Vagina (tissue), 2 donors: Measurements from ENCODE around the gene SNTN. TPM values are rescaled to one million over a fixed set of nuclear protein-coding genes. Genes with fewer than 3 reads are reported as not detected.
"Not testable (repeated sequence)": the region's sequence is repeated elsewhere in the genome, so short reads cannot be mapped to it uniquely, and the experiment has no call there.

Experiments
- DNase-seq, 2 donors: peaks; one replicate each; pipeline ENCODE4 v3.0.0-alpha.2; 2017; ENCODE audit errors: extremely low spot score in 2 of 2
- H3K27ac ChIP-seq: fragments of 200-600 bp; sonication (generic); one replicate; pipeline ENCODE4 v1.5.1; 2019
- H3K27me3 ChIP-seq: fragments of 200-600 bp; sonication (generic); one replicate; pipeline ENCODE4 v1.5.1; 2019
- H3K36me3 ChIP-seq, 2 donors: fragments of 200-600 bp; sonication (generic); one replicate each; pipeline ENCODE4 v1.5.1; 2017 to 2019
- H3K4me1 ChIP-seq: fragments of 200-600 bp; sonication (generic); one replicate; pipeline ENCODE4 v1.5.1; 2019
- H3K4me3 ChIP-seq, 2 donors: fragments of 200-600 bp; sonication (generic); 1 replicate in 1 of 2; 2 replicates in 1 of 2; pipeline ENCODE4 v1.5.1; 2016 to 2019
- H3K9me3 ChIP-seq: fragments of 200-600 bp; sonication (generic); one replicate; pipeline ENCODE4 v1.5.1; 2019
- CTCF ChIP-seq, 3 experiments: fragments of 450-650 bp in 2 of 3; fragments of 200-600 bp in 1 of 3; sonication (generic) in 1 of 3; IDR thresholded peaks; one replicate each; pipeline ENCODE4 v1.5.1; 2017 to 2019; ENCODE audit warnings: antibody characterized with exemption in 3 of 3, mild to moderate bottlenecking in 2 of 3, moderate library complexity in 2 of 3
- POLR2A ChIP-seq, 2 donors: fragments of 450-650 bp; IDR thresholded peaks; one replicate each; pipeline ENCODE4 v1.6.1; 2017; ENCODE audit warnings: antibody characterized with exemption in 2 of 2, mild to moderate bottlenecking in 2 of 2, moderate library complexity in 2 of 2
- POLR2AphosphoS5 ChIP-seq, 2 donors: sonication (generic); formaldehyde crosslinking; IDR thresholded peaks; one replicate each; pipeline ENCODE4 v1.9.0; 2017; ENCODE audit warnings: antibody characterized with exemption in 2 of 2, mild to moderate bottlenecking in 2 of 2, low read depth in 1 of 2; ENCODE audit not compliant: insufficient read depth in 1 of 2
- intact Hi-C: fragments of 100-400 bp; cut with DNase I; formaldehyde crosslinking; loops from one replicate; pipeline ENCODE4 v1.15.1; 2023
- total RNA-seq: library from RNA; depleted of rRNA; stranded (reverse); fragments of >200 nt; gene quantifications from one replicate; pipeline ENCODE4 v1.2.3, GENCODE V29; 2016

The SNTN gene
- total RNA-seq, 1 donor from 2014 or later, result not detected

- H3K27me3 ChIP-seq, result no peaks in the 10 kb centered on the region
- H3K27ac ChIP-seq, result no peak overlapping the region
- TF ChIP-seq POLR2A (IDR thresholded peaks at IDR 0.05) (no peak), POLR2AphosphoS5 (IDR thresholded peaks at IDR 0.05; ENCODE audit: insufficient read depth in 1 of 2, low read depth in 1 of 2) (no peak), CTCF (IDR thresholded peaks at IDR 0.05) (no peak)
- no peaks in the 10 kb centered on the region for H3K9me3 ChIP-seq
- no peak overlapping the region for H3K4me3 ChIP-seq
- no peak for DNase-seq
- no peaks in the 10 kb centered on the region for H3K36me3 ChIP-seq
- no peaks in the 10 kb centered on the region for H3K4me1 ChIP-seq
- intact Hi-C loops, result no loop called here
These were observed 17.3 kb upstream of the SNTN start for GRCh38 chr3:63635186-63635585.

GRCh38 chr3:63639806-63640205, 12.7 kb upstream of the SNTN start:
- Histone ChIP-seq H3K36me3 (no peaks in the 10 kb centered on the region), H3K27ac (no peak overlapping the region), H3K27me3 (no peaks in the 10 kb centered on the region), H3K4me1 (no peaks in the 10 kb centered on the region), H3K4me3 (no peak overlapping the region), H3K9me3 (no peaks in the 10 kb centered on the region)
- intact Hi-C loops, result no loop called here
- no peak for TF ChIP-seq POLR2AphosphoS5 (IDR thresholded peaks at IDR 0.05; ENCODE audit: insufficient read depth in 1 of 2, low read depth in 1 of 2)
- TF ChIP-seq CTCF (IDR thresholded peaks at IDR 0.05), result no peak
- TF ChIP-seq POLR2A (IDR thresholded peaks at IDR 0.05), result no peak
- no peak for DNase-seq

- no peak overlapping the region for H3K4me3 ChIP-seq
- H3K27me3 ChIP-seq, result no peaks in the 10 kb centered on the region
- no peaks in the 10 kb centered on the region for H3K9me3 ChIP-seq
- DNase-seq, result no peak
- TF ChIP-seq POLR2A (IDR thresholded peaks at IDR 0.05) (no peak), POLR2AphosphoS5 (IDR thresholded peaks at IDR 0.05; ENCODE audit: insufficient read depth in 1 of 2, low read depth in 1 of 2) (no peak), CTCF (IDR thresholded peaks at IDR 0.05) (no peak)
- H3K4me1 ChIP-seq, result no peaks in the 10 kb centered on the region
- H3K36me3 ChIP-seq, result no peaks in the 10 kb centered on the region
- intact Hi-C loops, result no loop called here
- no peak overlapping the region for H3K27ac ChIP-seq
These were observed 10.0 kb upstream of the SNTN start for GRCh38 chr3:63642488-63642887.

GRCh38 chr3:63644212-63644797, 8.2 kb upstream of the SNTN start:
- Histone ChIP-seq H3K36me3 (no peaks in the 10 kb centered on the region), H3K27ac (no peak overlapping the region), H3K27me3 (no peaks in the 10 kb centered on the region), H3K9me3 (no peaks in the 10 kb centered on the region), H3K4me1 (no peaks in the 10 kb centered on the region), H3K4me3 (no peak overlapping the region)
- DNase-seq, result no peak
- no peak for TF ChIP-seq POLR2A (IDR thresholded peaks at IDR 0.05)
- TF ChIP-seq POLR2AphosphoS5 (IDR thresholded peaks at IDR 0.05; ENCODE audit: insufficient read depth in 1 of 2, low read depth in 1 of 2), result no peak
- no peak for TF ChIP-seq CTCF (IDR thresholded peaks at IDR 0.05)
- intact Hi-C loops, result no loop called here

- H3K9me3 ChIP-seq, DNase-seq, H3K27ac ChIP-seq, H3K4me3 ChIP-seq, H3K4me1 ChIP-seq, intact Hi-C loops, H3K36me3 ChIP-seq, H3K27me3 ChIP-seq: not testable (repeated sequence)
These were observed 7.3 kb upstream of the SNTN start for GRCh38 chr3:63644928-63645781.
